Activated CD4-positive, alpha-beta memory T cell treated with anti-CD3 and anti-CD28 coated beads, Interleukin-2, amount 10 ng/mL, durations not matched to agents 7 days and 5 days (primary cell): ENCODE measurements around the gene EREG. TPM values are rescaled to one million over a fixed set of nuclear protein-coding genes. Genes with fewer than 3 reads are reported as not detected.
"Not testable (repeated sequence)": the region's sequence is repeated elsewhere in the genome, so short reads cannot be mapped to it uniquely, and the experiment has no call there.

Experiments
- CTCF ChIA-PET: fragments of 350-600 bp; sonication (Branson Sonifier 250); formaldehyde crosslinking; loops from one replicate; lab custom pipeline; 2021; ENCODE audit warnings: antibody characterized with exemption, inconsistent platforms; lab: Charles Lee
- POLR2A ChIA-PET: fragments of 350-600 bp; sonication (Branson Sonifier 250); formaldehyde crosslinking; loops from one replicate; lab custom pipeline; 2021; ENCODE audit warnings: antibody characterized with exemption; lab: Charles Lee
- DNase-seq: peaks from one replicate; pipeline ENCODE4 v3.0.0-alpha.2; 2020
- H3K27ac Mint-ChIP-seq: one replicate; pipeline ENCODE4 v1.8.0; 2021; ENCODE audit warnings: mild to moderate bottlenecking, mixed read lengths
- H3K27me3 Mint-ChIP-seq: one replicate; pipeline ENCODE4 v1.8.0; 2021; ENCODE audit warnings: mixed read lengths
- H3K36me3 Mint-ChIP-seq: one replicate; pipeline ENCODE4 v1.8.0; 2021; ENCODE audit warnings: low read depth, mixed read lengths
- H3K4me1 Mint-ChIP-seq: one replicate; pipeline ENCODE4 v1.8.0; 2021; ENCODE audit warnings: mixed read lengths
- H3K4me3 Mint-ChIP-seq: one replicate; pipeline ENCODE4 v1.8.0; 2021; ENCODE audit warnings: mild to moderate bottlenecking, mixed read lengths
- H3K9me3 Mint-ChIP-seq: one replicate; pipeline ENCODE4 v1.8.0; 2021; ENCODE audit warnings: mixed read lengths
- total RNA-seq, 2 experiments: library from RNA; stranded (reverse); gene quantifications; one replicate each; pipeline ENCODE4 v1.2.3, GENCODE V29; 2021

Gene EREG
- total RNA-seq, 2 experiments from 2014 or later, result not detected

- ChIA-PET POLR2A (no interaction called here), CTCF (interaction anchor here (0.6 kb wide), 1 partner anchor 19 kb away, joined by 3 read pairs; no protein-coding TSS in a partner anchor)
- DNase-seq, result no peak
- no peaks in the 10 kb centered on the region for H3K36me3 Mint-ChIP-seq
- H3K4me3 Mint-ChIP-seq, result no peak overlapping the region
- peaks cover 14% of the 10 kb centered on the region for H3K27me3 Mint-ChIP-seq
- no peak overlapping the region for H3K27ac Mint-ChIP-seq
- no peaks in the 10 kb centered on the region for H3K4me1 Mint-ChIP-seq
- H3K9me3 Mint-ChIP-seq, result no peaks in the 10 kb centered on the region
Observed at GRCh38 chr4:74329307-74329706, 35.6 kb upstream of the EREG start.

- Mint-ChIP-seq H3K27ac (no peak overlapping the region), H3K9me3 (no peaks in the 10 kb centered on the region), H3K27me3 (peaks cover 14% of the 10 kb centered on the region), H3K4me3 (no peak overlapping the region), H3K36me3 (no peaks in the 10 kb centered on the region), H3K4me1 (no peaks in the 10 kb centered on the region)
- ChIA-PET CTCF (no interaction called here), POLR2A (no interaction called here)
- DNase-seq, result no peak
Observed at GRCh38 chr4:74330295-74330750, 34.6 kb upstream of the EREG start.

- ChIA-PET POLR2A (no interaction called here), CTCF (interaction anchor here (0.9 kb wide), 1 partner anchor 112 kb away, joined by 3 read pairs; no protein-coding TSS in a partner anchor)
- Mint-ChIP-seq H3K36me3 (no peaks in the 10 kb centered on the region), H3K27ac (no peak overlapping the region), H3K27me3 (peaks cover 18% of the 10 kb centered on the region), H3K9me3 (no peaks in the 10 kb centered on the region), H3K4me3 (no peak overlapping the region), H3K4me1 (no peaks in the 10 kb centered on the region)
- DNase-seq, result no peak
Observed at GRCh38 chr4:74331252-74331651, 33.7 kb upstream of the EREG start.

GRCh38 chr4:74331944-74332343 is 33.0 kb upstream of the EREG start:
- ChIA-PET POLR2A (no interaction called here), CTCF (interaction anchor here (0.9 kb wide), 1 partner anchor 111 kb away, joined by 3 read pairs; no protein-coding TSS in a partner anchor)
- Mint-ChIP-seq H3K4me1 (no peaks in the 10 kb centered on the region), H3K27ac (no peak overlapping the region), H3K9me3 (no peaks in the 10 kb centered on the region), H3K36me3 (no peaks in the 10 kb centered on the region), H3K4me3 (no peak overlapping the region), H3K27me3 (peaks cover 18% of the 10 kb centered on the region)
- no peak for DNase-seq

- Mint-ChIP-seq H3K4me1 (no peaks in the 10 kb centered on the region), H3K27me3 (peaks cover 9% of the 10 kb centered on the region), H3K27ac (no peak overlapping the region), H3K9me3 (no peaks in the 10 kb centered on the region), H3K36me3 (no peaks in the 10 kb centered on the region), H3K4me3 (no peak overlapping the region)
- no peak for DNase-seq
- POLR2A ChIA-PET, result no interaction called here
- CTCF ChIA-PET, result no interaction called here
Observed at GRCh38 chr4:74334636-74335035, 30.3 kb upstream of the EREG start.

GRCh38 chr4:74335341-74336021 is 29.5 kb upstream of the EREG start:
- Mint-ChIP-seq H3K9me3 (no peaks in the 10 kb centered on the region), H3K36me3 (no peaks in the 10 kb centered on the region), H3K4me3 (no peak overlapping the region), H3K27me3 (peaks cover 6% of the 10 kb centered on the region), H3K4me1 (no peaks in the 10 kb centered on the region), H3K27ac (no peak overlapping the region)
- ChIA-PET POLR2A (no interaction called here), CTCF (no interaction called here)
- no peak for DNase-seq

- Mint-ChIP-seq H3K4me1 (no peaks in the 10 kb centered on the region), H3K36me3 (no peaks in the 10 kb centered on the region), H3K4me3 (no peak overlapping the region), H3K27ac (no peak overlapping the region), H3K27me3 (peaks cover 4% of the 10 kb centered on the region), H3K9me3 (peaks cover 16% of the 10 kb centered on the region)
- ChIA-PET CTCF (no interaction called here), POLR2A (no interaction called here)
- DNase-seq, result no peak
Observed at GRCh38 chr4:74338792-74339333, 26.1 kb upstream of the EREG start.

GRCh38 chr4:74339501-74339900 is 25.4 kb upstream of the EREG start:
- Mint-ChIP-seq H3K4me3 (no peak overlapping the region), H3K27me3 (peaks cover 4% of the 10 kb centered on the region)
- POLR2A ChIA-PET, result no interaction called here

GRCh38 chr4:74340421-74340820 is 24.5 kb upstream of the EREG start:
- H3K4me3 Mint-ChIP-seq, CTCF ChIA-PET, H3K36me3 Mint-ChIP-seq, POLR2A ChIA-PET, H3K27me3 Mint-ChIP-seq, H3K27ac Mint-ChIP-seq, DNase-seq, H3K4me1 Mint-ChIP-seq: not testable (repeated sequence)
- H3K9me3 Mint-ChIP-seq, result peaks cover 20% of the 10 kb centered on the region

More at GRCh38 chr4:74339501-74339900, 25.4 kb upstream of the EREG start:
- no peaks in the 10 kb centered on the region for H3K36me3 Mint-ChIP-seq
- CTCF ChIA-PET, result no interaction called here
- no peaks in the 10 kb centered on the region for H3K4me1 Mint-ChIP-seq
- no peak for DNase-seq
- H3K9me3 Mint-ChIP-seq, result peaks cover 18% of the 10 kb centered on the region
- no peak overlapping the region for H3K27ac Mint-ChIP-seq

GRCh38 chr4:74344031-74344430 is 20.9 kb upstream of the EREG start:
- Mint-ChIP-seq H3K4me1 (no peaks in the 10 kb centered on the region), H3K27ac (no peak overlapping the region), H3K4me3 (no peak overlapping the region), H3K36me3 (no peaks in the 10 kb centered on the region), H3K9me3 (peaks cover 20% of the 10 kb centered on the region), H3K27me3 (peaks cover 3% of the 10 kb centered on the region)
- no peak for DNase-seq
- POLR2A ChIA-PET, result no interaction called here
- CTCF ChIA-PET, result no interaction called here

- no peaks in the 10 kb centered on the region for H3K4me1 Mint-ChIP-seq
- POLR2A ChIA-PET, result no interaction called here
- no peaks in the 10 kb centered on the region for H3K9me3 Mint-ChIP-seq
- no peaks in the 10 kb centered on the region for H3K36me3 Mint-ChIP-seq
- CTCF ChIA-PET, result no interaction called here
- no peak overlapping the region for H3K27ac Mint-ChIP-seq
- H3K27me3 Mint-ChIP-seq, result peaks cover 22% of the 10 kb centered on the region
- H3K4me3 Mint-ChIP-seq, result no peak overlapping the region
- no peak for DNase-seq
Observed at GRCh38 chr4:74353858-74354257, 11.1 kb upstream of the EREG start.

GRCh38 chr4:74357965-74358364 is 7.0 kb upstream of the EREG start:
- DNase-seq, result no peak
- no peak overlapping the region for H3K27ac Mint-ChIP-seq
- H3K27me3 Mint-ChIP-seq, result peaks cover 24% of the 10 kb centered on the region
- H3K4me1 Mint-ChIP-seq, result no peaks in the 10 kb centered on the region
- H3K36me3 Mint-ChIP-seq, result no peaks in the 10 kb centered on the region
- H3K9me3 Mint-ChIP-seq, result no peaks in the 10 kb centered on the region
- ChIA-PET POLR2A (no interaction called here), CTCF (no interaction called here)
- no peak overlapping the region for H3K4me3 Mint-ChIP-seq

GRCh38 chr4:74361671-74362070 is 3.3 kb upstream of the EREG start:
- no peak overlapping the region for H3K4me3 Mint-ChIP-seq
- H3K4me1 Mint-ChIP-seq, result peaks cover 10% of the 10 kb centered on the region
- H3K27ac Mint-ChIP-seq, result no peak overlapping the region
- DNase-seq, result no peak
- ChIA-PET CTCF (no interaction called here), POLR2A (no interaction called here)
- no peaks in the 10 kb centered on the region for H3K36me3 Mint-ChIP-seq
- H3K9me3 Mint-ChIP-seq, result no peaks in the 10 kb centered on the region
- peaks cover 34% of the 10 kb centered on the region for H3K27me3 Mint-ChIP-seq

GRCh38 chr4:74362347-74362746 is 2.6 kb upstream of the EREG start:
- POLR2A ChIA-PET, result no interaction called here
- peaks cover 10% of the 10 kb centered on the region for H3K4me1 Mint-ChIP-seq
- no peak overlapping the region for H3K4me3 Mint-ChIP-seq
- CTCF ChIA-PET, result no interaction called here
- no peaks in the 10 kb centered on the region for H3K9me3 Mint-ChIP-seq
- peaks cover 36% of the 10 kb centered on the region for H3K27me3 Mint-ChIP-seq
- no peak overlapping the region for H3K27ac Mint-ChIP-seq
- no peaks in the 10 kb centered on the region for H3K36me3 Mint-ChIP-seq
- DNase-seq, result no peak
